NB4 (cell line): ENCODE measurements around the gene RASSF4.

Experiments used
- MYC ChIP-seq: IDR thresholded peaks from 2 replicates; pipeline ENCODE4 v1.6.1; 2011; ENCODE audit warnings: low read depth, low read length
- POLR2A ChIP-seq: IDR thresholded peaks from 2 replicates; pipeline ENCODE4 v1.6.1; 2011; ENCODE audit warnings: mild to moderate bottlenecking; ENCODE audit not compliant: insufficient read length; ENCODE audit errors: extremely low read depth
- TF ChIP-seq, protein P1 (sequence below): IDR thresholded peaks from one replicate; pipeline ENCODE4 v1.5.1; 2012; ENCODE audit warnings: low read depth, low read length
- TF ChIP-seq, protein P2 (sequence below): IDR thresholded peaks from 2 replicates; pipeline ENCODE4 v1.6.1; 2011; ENCODE audit warnings: low read depth, low read length

DNA sequence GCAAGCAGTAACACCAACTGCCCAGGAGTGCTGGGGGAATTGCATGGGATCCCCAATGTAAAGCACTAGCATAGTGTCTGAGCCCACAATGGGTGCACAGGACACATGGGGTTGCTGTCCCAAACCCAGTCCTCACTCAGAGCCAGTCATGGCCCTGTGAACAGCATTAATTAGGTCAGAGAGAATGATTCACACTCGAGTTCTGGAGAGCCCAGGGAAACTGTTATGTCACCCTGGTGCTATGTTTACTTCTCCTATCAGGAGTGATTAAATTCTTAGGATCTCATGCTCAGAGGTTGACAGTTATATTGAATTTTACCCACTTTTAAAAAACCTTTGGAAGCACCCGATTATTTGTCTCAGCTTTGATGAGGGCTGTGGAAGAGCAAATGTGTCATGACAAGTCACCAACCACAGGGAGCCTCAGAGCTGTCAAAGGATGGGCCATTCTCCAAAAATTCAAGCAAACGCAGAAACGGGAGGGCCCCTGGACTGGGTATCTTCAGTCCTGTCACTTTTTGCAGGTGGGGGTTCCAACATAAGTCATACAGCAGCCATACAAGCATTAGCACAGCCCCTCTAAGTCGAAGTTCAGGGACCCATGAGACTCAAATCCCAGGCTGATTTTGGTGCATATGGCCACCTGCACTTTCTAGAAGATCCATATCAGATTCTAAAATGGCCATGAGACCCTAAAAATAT, 1.3 kb upstream of the RASSF4 start:
- TF ChIP-seq, protein P1, sequence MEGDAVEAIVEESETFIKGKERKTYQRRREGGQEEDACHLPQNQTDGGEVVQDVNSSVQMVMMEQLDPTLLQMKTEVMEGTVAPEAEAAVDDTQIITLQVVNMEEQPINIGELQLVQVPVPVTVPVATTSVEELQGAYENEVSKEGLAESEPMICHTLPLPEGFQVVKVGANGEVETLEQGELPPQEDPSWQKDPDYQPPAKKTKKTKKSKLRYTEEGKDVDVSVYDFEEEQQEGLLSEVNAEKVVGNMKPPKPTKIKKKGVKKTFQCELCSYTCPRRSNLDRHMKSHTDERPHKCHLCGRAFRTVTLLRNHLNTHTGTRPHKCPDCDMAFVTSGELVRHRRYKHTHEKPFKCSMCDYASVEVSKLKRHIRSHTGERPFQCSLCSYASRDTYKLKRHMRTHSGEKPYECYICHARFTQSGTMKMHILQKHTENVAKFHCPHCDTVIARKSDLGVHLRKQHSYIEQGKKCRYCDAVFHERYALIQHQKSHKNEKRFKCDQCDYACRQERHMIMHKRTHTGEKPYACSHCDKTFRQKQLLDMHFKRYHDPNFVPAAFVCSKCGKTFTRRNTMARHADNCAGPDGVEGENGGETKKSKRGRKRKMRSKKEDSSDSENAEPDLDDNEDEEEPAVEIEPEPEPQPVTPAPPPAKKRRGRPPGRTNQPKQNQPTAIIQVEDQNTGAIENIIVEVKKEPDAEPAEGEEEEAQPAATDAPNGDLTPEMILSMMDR: no peak
- TF ChIP-seq POLR2A (no peak), MYC (no peak)
- TF ChIP-seq, protein P2, sequence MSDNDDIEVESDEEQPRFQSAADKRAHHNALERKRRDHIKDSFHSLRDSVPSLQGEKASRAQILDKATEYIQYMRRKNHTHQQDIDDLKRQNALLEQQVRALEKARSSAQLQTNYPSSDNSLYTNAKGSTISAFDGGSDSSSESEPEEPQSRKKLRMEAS: no peak
